Osteoblast (primary cell): ENCODE results near the gene TTC13. TPM values are rescaled to one million over a fixed set of nuclear protein-coding genes. Genes with fewer than 3 reads are reported as not detected.

Experiments
- DNase-seq: peaks from one replicate; pipeline ENCODE4 v3.0.0; 2011; ENCODE audit warnings: low spot score, mixed read lengths; ENCODE audit not compliant: insufficient read length; ENCODE audit errors: missing footprints
- H2AFZ ChIP-seq: 2 replicates; pipeline ENCODE4 v1.6.0; 2011; ENCODE audit warnings: mild to moderate bottlenecking, low read length
- H3K27ac ChIP-seq: 2 replicates; pipeline ENCODE4 v1.5.1; 2011; ENCODE audit warnings: mild to moderate bottlenecking, low read depth, low read length, moderate library complexity
- H3K27me3 ChIP-seq: 2 replicates; pipeline ENCODE4 v1.6.0; 2012; ENCODE audit warnings: mild to moderate bottlenecking, control low read depth, inconsistent platforms, low read length, moderate library complexity; ENCODE audit not compliant: insufficient read depth
- H3K36me3 ChIP-seq: 2 replicates; pipeline ENCODE4 v1.5.1; 2011; ENCODE audit warnings: mild to moderate bottlenecking, low read length, control low read depth, moderate library complexity; ENCODE audit not compliant: insufficient read depth
- H3K4me1 ChIP-seq: 2 replicates; pipeline ENCODE4 v1.5.1; 2011; ENCODE audit warnings: mild to moderate bottlenecking, low read length, control low read depth, moderate library complexity; ENCODE audit not compliant: insufficient read depth
- H3K4me2 ChIP-seq: 2 replicates; pipeline ENCODE4 v1.6.0; 2011; ENCODE audit warnings: mild to moderate bottlenecking, low read length; ENCODE audit not compliant: insufficient read depth
- H3K4me3 ChIP-seq: fragments of 200-600 bp; sonication (generic); 3 replicates; pipeline ENCODE4 v1.5.1; 2012; ENCODE audit warnings: mild to moderate bottlenecking, low read length, inconsistent platforms; ENCODE audit not compliant: insufficient read depth
- H3K79me2 ChIP-seq: 2 replicates; pipeline ENCODE4 v1.6.0; 2012; ENCODE audit warnings: mild to moderate bottlenecking, low read length, control low read depth, inconsistent platforms; ENCODE audit not compliant: insufficient read depth
- H3K9me3 ChIP-seq: 2 replicates; pipeline ENCODE4 v1.5.1; 2011; ENCODE audit warnings: low read depth, low read length, control low read depth
- H4K20me1 ChIP-seq: 2 replicates; pipeline ENCODE4 v1.6.0; 2012; ENCODE audit warnings: mild to moderate bottlenecking, low read length, control low read depth; ENCODE audit not compliant: insufficient read depth
- total RNA-seq: library from RNA; depleted of rRNA; stranded (reverse); fragments of >200 nt; gene quantifications from 2 replicates; pipeline ENCODE4 v1.2.3, GENCODE V29; 2012
- TF ChIP-seq, protein P1 (sequence below): IDR thresholded peaks from 2 replicates; pipeline ENCODE4 v1.5.1; 2011; ENCODE audit warnings: mild to moderate bottlenecking, low read depth, low read length, moderate library complexity; ENCODE audit errors: extremely low read depth

The TTC13 gene
- total RNA-seq, 1 donor: 15.9 TPM

DNA sequence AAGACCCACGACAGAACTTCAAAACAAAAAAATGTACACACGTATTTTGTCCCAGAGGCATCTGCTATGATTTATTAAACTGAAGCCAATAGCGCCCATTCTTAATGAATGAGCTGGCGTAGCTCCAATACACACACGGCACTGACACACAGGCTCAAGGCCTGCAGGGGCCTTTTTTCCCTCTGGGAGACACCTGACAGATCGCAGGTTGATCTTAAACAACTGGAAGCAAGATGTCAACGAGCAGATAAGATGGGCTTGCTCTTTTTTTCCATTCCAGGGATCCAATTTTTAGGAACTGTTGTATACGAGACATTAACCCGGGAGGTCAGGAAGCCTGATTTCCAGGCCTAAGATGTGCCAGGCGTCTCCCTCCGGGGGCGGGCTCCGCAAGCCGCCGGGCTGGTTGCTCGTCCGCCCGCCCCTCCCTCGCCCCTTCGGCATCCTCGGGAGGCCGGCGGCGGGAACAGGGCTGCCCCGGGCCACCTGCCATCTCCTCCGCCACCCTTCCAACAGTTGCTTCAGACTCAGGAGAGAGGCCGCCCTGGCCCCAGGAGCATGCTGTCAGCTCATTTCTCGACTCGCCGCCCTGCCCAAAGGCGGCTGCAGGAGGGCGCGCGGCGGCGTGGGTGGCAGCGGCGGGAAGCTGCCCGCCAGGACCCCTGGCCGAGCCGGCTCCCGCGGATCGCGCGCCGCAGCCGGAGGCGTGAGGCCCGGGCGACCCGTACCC is 735 bp downstream of the TTC13 start:
- H3K4me1 ChIP-seq: peaks cover 22% of the 10 kb centered on the region
- no peaks in the 10 kb centered on the region for H3K27me3 ChIP-seq
- DNase-seq: peak; percentile 85
- no peak overlapping the region for H3K27ac ChIP-seq
- TF ChIP-seq, protein P1, sequence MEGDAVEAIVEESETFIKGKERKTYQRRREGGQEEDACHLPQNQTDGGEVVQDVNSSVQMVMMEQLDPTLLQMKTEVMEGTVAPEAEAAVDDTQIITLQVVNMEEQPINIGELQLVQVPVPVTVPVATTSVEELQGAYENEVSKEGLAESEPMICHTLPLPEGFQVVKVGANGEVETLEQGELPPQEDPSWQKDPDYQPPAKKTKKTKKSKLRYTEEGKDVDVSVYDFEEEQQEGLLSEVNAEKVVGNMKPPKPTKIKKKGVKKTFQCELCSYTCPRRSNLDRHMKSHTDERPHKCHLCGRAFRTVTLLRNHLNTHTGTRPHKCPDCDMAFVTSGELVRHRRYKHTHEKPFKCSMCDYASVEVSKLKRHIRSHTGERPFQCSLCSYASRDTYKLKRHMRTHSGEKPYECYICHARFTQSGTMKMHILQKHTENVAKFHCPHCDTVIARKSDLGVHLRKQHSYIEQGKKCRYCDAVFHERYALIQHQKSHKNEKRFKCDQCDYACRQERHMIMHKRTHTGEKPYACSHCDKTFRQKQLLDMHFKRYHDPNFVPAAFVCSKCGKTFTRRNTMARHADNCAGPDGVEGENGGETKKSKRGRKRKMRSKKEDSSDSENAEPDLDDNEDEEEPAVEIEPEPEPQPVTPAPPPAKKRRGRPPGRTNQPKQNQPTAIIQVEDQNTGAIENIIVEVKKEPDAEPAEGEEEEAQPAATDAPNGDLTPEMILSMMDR: no peak
- H2AFZ ChIP-seq: peak overlapping the region; percentile 53
- peak overlapping the region; percentile 97 for H3K4me3 ChIP-seq
- no peaks in the 10 kb centered on the region for H3K9me3 ChIP-seq
- peaks cover 4% of the 10 kb centered on the region for H3K36me3 ChIP-seq
- H3K4me2 ChIP-seq: peak overlapping the region; percentile 82
- peaks cover 54% of the 10 kb centered on the region for H3K79me2 ChIP-seq
- H4K20me1 ChIP-seq: no peaks in the 10 kb centered on the region

DNA sequence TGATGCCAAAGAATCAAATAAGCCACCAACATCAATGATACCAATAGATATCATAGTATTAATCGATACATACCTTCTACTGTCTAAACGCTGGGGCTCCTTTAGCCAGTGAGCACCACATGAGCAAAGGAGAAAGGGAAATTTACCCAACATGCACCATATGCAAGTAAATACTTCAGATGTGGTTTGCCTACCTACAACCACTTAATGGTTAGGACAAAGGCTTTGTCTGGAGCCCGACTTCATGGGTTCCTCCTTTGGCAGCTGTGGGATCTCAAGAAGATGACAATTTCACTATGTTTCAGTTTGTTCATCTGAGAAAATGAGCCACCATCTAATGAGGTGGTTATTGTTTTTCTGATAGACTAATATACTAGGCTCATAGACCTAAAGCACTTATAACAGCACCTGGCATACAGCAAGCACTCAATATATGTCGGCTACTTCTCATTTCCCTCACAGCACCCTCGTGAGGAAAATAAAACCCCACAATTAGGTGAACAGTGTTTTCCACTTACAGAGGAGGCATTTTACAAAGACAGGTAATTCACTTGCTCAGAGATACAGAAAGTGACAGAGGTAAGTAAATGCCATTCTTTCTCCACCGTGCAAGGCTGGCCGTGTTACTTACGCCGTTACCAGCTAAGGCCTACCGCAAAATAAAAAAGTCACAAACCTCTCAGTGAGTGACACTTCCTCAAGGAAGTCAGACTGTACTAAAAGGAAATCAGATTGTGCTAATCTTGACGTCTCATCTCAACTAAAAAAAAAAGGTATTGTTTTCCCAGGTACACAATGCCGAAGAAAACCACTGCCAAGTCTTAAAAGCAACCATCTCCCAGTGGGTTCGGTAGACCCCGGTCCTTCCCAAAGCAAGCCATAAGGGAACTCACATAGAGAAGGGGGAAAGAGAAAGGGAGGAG is 1.6 kb downstream of the TTC13 start:
- Histone ChIP-seq H2AFZ (peak overlapping the region; percentile 53), H3K9me3 (no peaks in the 10 kb centered on the region), H3K4me1 (peaks cover 20% of the 10 kb centered on the region), H3K79me2 (peaks cover 54% of the 10 kb centered on the region), H4K20me1 (no peaks in the 10 kb centered on the region), H3K36me3 (peaks cover 4% of the 10 kb centered on the region), H3K4me2 (peak overlapping the region; percentile 82), H3K27me3 (no peaks in the 10 kb centered on the region), H3K27ac (no peak overlapping the region), H3K4me3 (peak overlapping the region; percentile 97)
- no peak for DNase-seq
- TF ChIP-seq, protein P1: no peak

DNA sequence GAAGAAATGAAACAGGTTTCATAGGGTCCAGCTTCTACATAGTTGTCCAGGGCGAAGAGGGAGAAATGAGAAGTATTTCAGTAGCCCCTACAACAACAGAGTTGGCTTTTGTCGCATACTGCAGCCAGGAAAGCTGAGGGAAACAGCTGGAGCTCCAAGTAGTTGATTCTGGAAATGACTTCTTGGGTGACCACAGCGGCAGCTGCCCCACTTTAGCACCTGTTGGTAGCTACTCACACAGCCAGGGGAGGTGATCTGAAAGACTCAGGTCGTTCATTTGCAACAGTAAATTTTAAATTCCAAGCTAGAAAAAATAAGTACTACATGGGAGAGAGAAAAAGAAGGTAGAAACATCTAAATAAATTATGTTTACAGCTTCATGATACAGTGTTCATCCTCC is 2.3 kb downstream of the TTC13 start:
- no peak overlapping the region for H3K4me2 ChIP-seq
- no peak overlapping the region for H2AFZ ChIP-seq
- no peaks in the 10 kb centered on the region for H4K20me1 ChIP-seq
- peaks cover 24% of the 10 kb centered on the region for H3K4me1 ChIP-seq
- no peak for DNase-seq
- peaks cover 53% of the 10 kb centered on the region for H3K79me2 ChIP-seq
- H3K27me3 ChIP-seq: no peaks in the 10 kb centered on the region
- H3K27ac ChIP-seq: no peak overlapping the region
- TF ChIP-seq, protein P1: no peak
- no peaks in the 10 kb centered on the region for H3K9me3 ChIP-seq
- peaks cover 4% of the 10 kb centered on the region for H3K36me3 ChIP-seq
- H3K4me3 ChIP-seq: no peak overlapping the region

DNA sequence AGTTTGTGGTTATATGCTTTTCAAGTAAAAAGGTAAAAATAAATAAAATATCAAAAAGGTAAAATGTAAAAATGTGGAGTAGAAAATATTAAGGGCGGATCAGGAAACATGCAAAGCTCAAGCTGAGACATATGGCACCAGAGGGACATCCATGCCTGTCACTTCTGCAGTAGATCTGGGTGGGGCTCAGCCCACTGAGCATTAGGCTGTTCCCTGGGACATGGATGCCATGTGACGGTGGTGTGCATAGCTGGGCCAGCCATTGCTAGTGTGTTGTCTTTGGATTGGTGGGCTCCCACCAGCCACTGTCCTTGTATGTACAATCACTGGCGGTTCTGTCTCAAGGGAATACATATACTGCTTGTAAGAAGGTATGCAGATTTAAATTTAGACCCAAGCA is 3.0 kb downstream of the TTC13 start:
- no peaks in the 10 kb centered on the region for H3K9me3 ChIP-seq
- H3K36me3 ChIP-seq: peaks cover 4% of the 10 kb centered on the region
- TF ChIP-seq, protein P1: no peak
- peaks cover 24% of the 10 kb centered on the region for H3K4me1 ChIP-seq
- H3K79me2 ChIP-seq: peaks cover 46% of the 10 kb centered on the region
- no peak for DNase-seq
- H3K4me3 ChIP-seq: no peak overlapping the region
- H3K4me2 ChIP-seq: no peak overlapping the region
- H3K27ac ChIP-seq: no peak overlapping the region
- H3K27me3 ChIP-seq: no peaks in the 10 kb centered on the region
- no peaks in the 10 kb centered on the region for H4K20me1 ChIP-seq
- H2AFZ ChIP-seq: no peak overlapping the region
